AG04449 (cell line): ENCODE measurements around the gene POU2F3.

Experiments
- CTCF ChIA-PET: fragments of 350-600 bp; formaldehyde crosslinking; extraction: SDS; loops from one replicate; lab custom pipeline; 2021; ENCODE audit warnings: antibody characterized with exemption; lab: Yijun Ruan, JAX
- POLR2A ChIA-PET: fragments of 400-600, 350-600 bp; formaldehyde crosslinking; extraction: SDS; loops from one replicate; lab custom pipeline; 2020; ENCODE audit warnings: antibody characterized with exemption, inconsistent platforms; lab: Yijun Ruan, JAX
- DNase-seq: peaks from one replicate; pipeline ENCODE4 v3.0.0-alpha.2; 2010; ENCODE audit warnings: low read depth, low spot score
- H3K4me3 ChIP-seq: 2 replicates; pipeline ENCODE4 v1.5.1; 2011; ENCODE audit warnings: low read depth, mild to moderate bottlenecking, control low read depth, low read length
- CTCF ChIP-seq: IDR thresholded peaks from one replicate; pipeline ENCODE4 v1.5.1; 2011; ENCODE audit warnings: mild to moderate bottlenecking, moderate library complexity, low read length, control low read depth, inconsistent platforms; ENCODE audit not compliant: insufficient read depth; ENCODE audit errors: missing control alignments

The POU2F3 gene

GRCh38 chr11:120365512-120365911 is 125.6 kb downstream of the POU2F3 start:
- CTCF ChIA-PET: no interaction called here
- POLR2A ChIA-PET: no interaction called here
- TF ChIP-seq CTCF: no peak
- no peak for DNase-seq
- H3K4me3 ChIP-seq: no peak overlapping the region
